ENCODE data around the gene DGKB. TPM values are rescaled to one million over a fixed set of nuclear protein-coding genes. Genes with fewer than 3 reads are reported as not detected.

DGKB gene
- total RNA-seq, 1 donor from 2014 or later, result 0.32 TPM

GRCh38 chr7:14252458-14252857 lies 650.1 kb downstream of the DGKB start:
- TF ChIP-seq CTCF (IDR thresholded peaks at IDR 0.05), result no peak
- Mint-ChIP-seq H3K36me3 (ENCODE audit: unreplicated experiment) (no peaks in the 10 kb centered on the region), H3K4me1 (ENCODE audit: unreplicated experiment) (no peaks in the 10 kb centered on the region), H3K4me3 (ENCODE audit: unreplicated experiment) (no peak overlapping the region), H3K27ac (ENCODE audit: unreplicated experiment) (no peak overlapping the region), H3K9me3 (ENCODE audit: unreplicated experiment) (peaks cover 3% of the 10 kb centered on the region), H3K27me3 (ENCODE audit: unreplicated experiment) (peaks cover 3% of the 10 kb centered on the region)
- DNase-seq (ENCODE audit: extremely low spot score, unreplicated experiment), result no peak

GRCh38 chr7:14242175-14242574 lies 660.4 kb downstream of the DGKB start:
- Mint-ChIP-seq H3K27ac (ENCODE audit: unreplicated experiment) (no peak overlapping the region), H3K4me3 (ENCODE audit: unreplicated experiment) (no peak overlapping the region), H3K4me1 (ENCODE audit: unreplicated experiment) (no peaks in the 10 kb centered on the region), H3K36me3 (ENCODE audit: unreplicated experiment) (no peaks in the 10 kb centered on the region), H3K27me3 (ENCODE audit: unreplicated experiment) (no peaks in the 10 kb centered on the region), H3K9me3 (ENCODE audit: unreplicated experiment) (no peaks in the 10 kb centered on the region)
- TF ChIP-seq CTCF (IDR thresholded peaks at IDR 0.05), result no peak
- no peak for DNase-seq (ENCODE audit: extremely low spot score, unreplicated experiment)

GRCh38 chr7:14236834-14237233 lies 665.7 kb downstream of the DGKB start:
- peaks cover 6% of the 10 kb centered on the region for H3K4me1 Mint-ChIP-seq (ENCODE audit: unreplicated experiment)
- H3K9me3 Mint-ChIP-seq (ENCODE audit: unreplicated experiment), result no peaks in the 10 kb centered on the region
- H3K4me3 Mint-ChIP-seq (ENCODE audit: unreplicated experiment), result no peak overlapping the region
- H3K27ac Mint-ChIP-seq (ENCODE audit: unreplicated experiment), result no peak overlapping the region
- DNase-seq (ENCODE audit: extremely low spot score, unreplicated experiment), result no peak
- TF ChIP-seq CTCF (IDR thresholded peaks at IDR 0.05), result no peak
- no peaks in the 10 kb centered on the region for H3K27me3 Mint-ChIP-seq (ENCODE audit: unreplicated experiment)
- H3K36me3 Mint-ChIP-seq (ENCODE audit: unreplicated experiment), result no peaks in the 10 kb centered on the region

GRCh38 chr7:14235056-14235455 lies 667.5 kb downstream of the DGKB start:
- H3K27me3 Mint-ChIP-seq (ENCODE audit: unreplicated experiment), result no peaks in the 10 kb centered on the region
- no peaks in the 10 kb centered on the region for H3K36me3 Mint-ChIP-seq (ENCODE audit: unreplicated experiment)
- no peak overlapping the region for H3K27ac Mint-ChIP-seq (ENCODE audit: unreplicated experiment)
- H3K4me3 Mint-ChIP-seq (ENCODE audit: unreplicated experiment), result no peak overlapping the region
- peaks cover 6% of the 10 kb centered on the region for H3K4me1 Mint-ChIP-seq (ENCODE audit: unreplicated experiment)
- TF ChIP-seq CTCF (IDR thresholded peaks at IDR 0.05), result no peak
- H3K9me3 Mint-ChIP-seq (ENCODE audit: unreplicated experiment), result no peaks in the 10 kb centered on the region
- DNase-seq (ENCODE audit: extremely low spot score, unreplicated experiment), result no peak

- H3K27ac Mint-ChIP-seq (ENCODE audit: unreplicated experiment), result no peak overlapping the region
- H3K4me1 Mint-ChIP-seq (ENCODE audit: unreplicated experiment), result peaks cover 6% of the 10 kb centered on the region
- no peak for DNase-seq (ENCODE audit: extremely low spot score, unreplicated experiment)
- H3K27me3 Mint-ChIP-seq (ENCODE audit: unreplicated experiment), result no peaks in the 10 kb centered on the region
- no peaks in the 10 kb centered on the region for H3K36me3 Mint-ChIP-seq (ENCODE audit: unreplicated experiment)
- no peak for TF ChIP-seq CTCF (IDR thresholded peaks at IDR 0.05)
- H3K9me3 Mint-ChIP-seq (ENCODE audit: unreplicated experiment), result no peaks in the 10 kb centered on the region
- H3K4me3 Mint-ChIP-seq (ENCODE audit: unreplicated experiment), result no peak overlapping the region
Measured at GRCh38 chr7:14233868-14234369, 668.6 kb downstream of the DGKB start.

All from osteocyte (in vitro differentiated cells).